NT2/D1 (cell line): ENCODE results near the gene FKBP5.

Experiments used
- DNase-seq: peaks from one replicate; pipeline ENCODE4 v3.0.0-alpha.2; 2011; ENCODE audit warnings: low read depth, low spot score
- H3K27me3 ChIP-seq: 2 replicates; pipeline ENCODE4 v1.6.0; 2011; ENCODE audit warnings: mild to moderate bottlenecking; ENCODE audit not compliant: insufficient read length, insufficient read depth
- H3K36me3 ChIP-seq: 2 replicates; pipeline ENCODE4 v1.6.1; 2011; ENCODE audit warnings: mild to moderate bottlenecking, low read length, mixed read lengths; ENCODE audit not compliant: insufficient read depth, insufficient read length
- H3K4me1 ChIP-seq: 2 replicates; pipeline ENCODE4 v1.5.1; 2011; ENCODE audit not compliant: insufficient read depth, insufficient read length
- H3K4me3 ChIP-seq: 2 replicates; pipeline ENCODE4 v1.5.1; 2011; ENCODE audit warnings: low read depth; ENCODE audit not compliant: insufficient read length
- H3K9ac ChIP-seq: 2 replicates; pipeline ENCODE4 v1.6.0; 2011; ENCODE audit warnings: low read depth; ENCODE audit not compliant: insufficient read length
- H3K9me3 ChIP-seq: 2 replicates; pipeline ENCODE4 v1.5.1; 2011; ENCODE audit warnings: mild to moderate bottlenecking, low read length; ENCODE audit not compliant: insufficient read depth
- SUZ12 ChIP-seq: IDR thresholded peaks from 2 replicates; pipeline ENCODE4 v1.6.1; 2011; ENCODE audit not compliant: insufficient read length, insufficient read depth; ENCODE audit errors: extremely low read depth
- YY1 ChIP-seq: IDR thresholded peaks from 2 replicates; pipeline ENCODE4 v1.6.1; 2011; ENCODE audit not compliant: insufficient read length, insufficient read depth
- ZNF274 ChIP-seq: IDR thresholded peaks from 2 replicates; pipeline ENCODE4 v1.6.1; 2011; ENCODE audit warnings: mild to moderate bottlenecking, low read depth, low read length

FKBP5 gene

GRCh38 chr6:35609588-35609987, 79.1 kb downstream of the FKBP5 start:
- TF ChIP-seq YY1: no peak
- TF ChIP-seq SUZ12: no peak
- no peak for TF ChIP-seq ZNF274
- no peak overlapping the region for H3K9ac ChIP-seq
- DNase-seq: no peak
- no peaks in the 10 kb centered on the region for H3K36me3 ChIP-seq
- no peak overlapping the region for H3K4me3 ChIP-seq
- H3K9me3 ChIP-seq: no peaks in the 10 kb centered on the region
- H3K27me3 ChIP-seq: no peaks in the 10 kb centered on the region
- no peaks in the 10 kb centered on the region for H3K4me1 ChIP-seq

GRCh38 chr6:35607517-35608233, 81.0 kb downstream of the FKBP5 start:
- Histone ChIP-seq H3K4me1 (no peaks in the 10 kb centered on the region), H3K9me3 (no peaks in the 10 kb centered on the region), H3K36me3 (no peaks in the 10 kb centered on the region), H3K4me3 (no peak overlapping the region), H3K9ac (no peak overlapping the region), H3K27me3 (no peaks in the 10 kb centered on the region)
- no peak for DNase-seq
- TF ChIP-seq YY1 (no peak), ZNF274 (no peak), SUZ12 (no peak)

- H3K9me3 ChIP-seq: no peaks in the 10 kb centered on the region
- no peaks in the 10 kb centered on the region for H3K4me1 ChIP-seq
- no peak for TF ChIP-seq ZNF274
- TF ChIP-seq SUZ12: no peak
- TF ChIP-seq YY1: no peak
- no peaks in the 10 kb centered on the region for H3K36me3 ChIP-seq
- H3K9ac ChIP-seq: no peak overlapping the region
- DNase-seq: no peak
- no peaks in the 10 kb centered on the region for H3K27me3 ChIP-seq
- H3K4me3 ChIP-seq: no peak overlapping the region
Observed at GRCh38 chr6:35605600-35605999, 83.1 kb downstream of the FKBP5 start.

- Histone ChIP-seq H3K4me1 (no peaks in the 10 kb centered on the region), H3K27me3 (no peaks in the 10 kb centered on the region), H3K9ac (no peak overlapping the region), H3K9me3 (no peaks in the 10 kb centered on the region), H3K36me3 (no peaks in the 10 kb centered on the region), H3K4me3 (no peak overlapping the region)
- no peak for DNase-seq
- no peak for TF ChIP-seq SUZ12
- TF ChIP-seq YY1: no peak
- TF ChIP-seq ZNF274: no peak
Observed at GRCh38 chr6:35603326-35604202, 85.2 kb downstream of the FKBP5 start.

- no peak for TF ChIP-seq YY1
- no peak for TF ChIP-seq ZNF274
- no peak for TF ChIP-seq SUZ12
- no peaks in the 10 kb centered on the region for H3K4me1 ChIP-seq
- H3K4me3 ChIP-seq: no peak overlapping the region
- no peak for DNase-seq
- H3K36me3 ChIP-seq: no peaks in the 10 kb centered on the region
- H3K9me3 ChIP-seq: no peaks in the 10 kb centered on the region
- H3K9ac ChIP-seq: no peak overlapping the region
- no peaks in the 10 kb centered on the region for H3K27me3 ChIP-seq
Observed at GRCh38 chr6:35602133-35602946, 86.4 kb downstream of the FKBP5 start.

DNA sequence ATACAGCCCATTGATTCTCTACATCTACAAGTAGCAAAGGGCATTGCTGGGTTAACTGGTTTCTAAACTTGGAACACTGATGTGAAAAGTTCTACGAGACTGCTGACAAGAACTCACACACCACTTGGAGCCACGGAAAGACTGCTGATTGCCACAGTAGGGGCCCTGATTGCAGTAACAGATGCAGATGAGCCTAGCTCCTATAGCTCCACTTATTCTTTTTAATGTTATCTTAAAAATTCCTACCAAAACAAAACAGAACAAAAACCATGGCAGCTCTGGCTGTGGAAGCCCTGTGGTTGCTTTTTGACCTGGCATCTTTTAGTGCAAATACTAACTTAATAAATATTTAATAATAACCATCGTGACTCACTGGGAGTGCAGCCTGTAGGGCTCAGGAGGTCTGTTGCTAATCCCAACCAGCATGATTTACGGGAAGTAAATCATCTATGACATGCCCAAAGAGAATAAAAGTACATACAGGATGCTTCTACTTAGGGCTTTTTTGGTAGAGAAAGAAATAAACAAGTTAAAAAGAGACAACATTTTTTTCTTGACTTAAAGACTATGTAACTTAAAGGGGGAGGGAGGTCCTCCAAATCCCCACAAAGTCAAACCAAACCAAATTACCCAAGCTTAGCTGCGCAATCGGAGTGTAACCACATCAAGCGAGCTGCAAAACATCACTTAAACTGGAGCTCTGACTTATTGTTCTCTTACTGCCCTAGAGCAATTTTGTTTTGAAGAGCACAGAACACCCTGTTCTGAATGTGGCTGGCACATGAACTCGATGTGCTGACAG, 87.2 kb downstream of the FKBP5 start:
- DNase-seq: no peak
- peaks cover 6% of the 10 kb centered on the region for H3K36me3 ChIP-seq
- H3K9ac ChIP-seq: no peak overlapping the region
- H3K27me3 ChIP-seq: no peaks in the 10 kb centered on the region
- H3K4me3 ChIP-seq: no peak overlapping the region
- no peaks in the 10 kb centered on the region for H3K4me1 ChIP-seq
- no peaks in the 10 kb centered on the region for H3K9me3 ChIP-seq
- no peak for TF ChIP-seq SUZ12
- TF ChIP-seq YY1: no peak
- no peak for TF ChIP-seq ZNF274
